NK-92 (cell line): ENCODE results near the gene PPP2R5C.

Experiments used
- DNase-seq: peaks from one replicate; lab custom pipeline; 2025; ENCODE audit not compliant: unreplicated experiment; lab: John Stamatoyannopoulos, UW

PPP2R5C gene

GRCh38 chr14:101813171-101813759 is 51.8 kb downstream of the PPP2R5C start:
- no peak for DNase-seq

- DNase-seq = no peak
These were observed 52.3 kb downstream of the PPP2R5C start for GRCh38 chr14:101813833-101814232.

GRCh38 chr14:101814934-101815333 is 53.4 kb downstream of the PPP2R5C start:
- DNase-seq = no peak

DNA sequence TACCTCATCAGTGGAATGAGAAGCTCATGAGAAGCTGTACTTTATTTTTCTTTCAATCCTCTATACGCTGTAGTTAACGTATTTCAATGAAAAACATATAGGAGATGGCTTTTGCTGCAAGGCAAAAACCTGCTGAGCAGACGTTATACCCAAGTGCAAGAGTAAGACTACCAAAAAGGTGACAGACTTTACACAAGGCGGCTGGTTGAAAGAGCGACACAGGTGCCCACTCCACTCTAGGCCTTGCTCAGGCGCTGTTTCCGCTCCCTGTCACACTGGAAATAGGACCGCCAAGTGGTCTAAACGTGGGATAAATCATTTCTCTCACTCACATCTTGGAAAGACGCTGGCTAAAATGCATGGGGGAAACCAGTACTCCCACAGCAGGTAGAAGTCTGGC is 54.5 kb downstream of the PPP2R5C start:
- DNase-seq = no peak

DNA sequence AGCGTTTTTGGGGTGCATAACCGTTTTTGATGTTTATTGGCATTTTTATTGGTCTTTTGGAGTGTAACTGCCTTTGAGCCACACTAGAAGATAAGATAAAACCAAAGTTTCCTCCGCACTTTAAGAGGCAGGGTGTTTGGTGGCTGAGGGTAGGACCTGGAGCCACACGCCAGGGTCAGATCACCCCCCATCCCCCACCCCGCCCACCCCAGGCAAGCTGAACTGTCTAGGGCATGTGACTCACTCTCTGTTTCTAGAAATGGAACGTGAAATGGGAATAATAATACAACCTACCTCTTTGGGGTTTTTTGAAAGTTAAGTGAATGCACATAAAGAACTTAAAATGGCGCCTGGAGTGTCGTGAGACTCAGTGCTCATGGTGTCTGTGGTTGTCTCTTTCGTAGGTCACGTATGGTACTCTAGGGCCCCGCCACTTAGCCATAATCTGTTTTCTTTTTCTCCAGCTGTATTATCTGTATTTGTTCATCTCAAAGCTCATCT is 56.0 kb downstream of the PPP2R5C start:
- no peak for DNase-seq

DNA sequence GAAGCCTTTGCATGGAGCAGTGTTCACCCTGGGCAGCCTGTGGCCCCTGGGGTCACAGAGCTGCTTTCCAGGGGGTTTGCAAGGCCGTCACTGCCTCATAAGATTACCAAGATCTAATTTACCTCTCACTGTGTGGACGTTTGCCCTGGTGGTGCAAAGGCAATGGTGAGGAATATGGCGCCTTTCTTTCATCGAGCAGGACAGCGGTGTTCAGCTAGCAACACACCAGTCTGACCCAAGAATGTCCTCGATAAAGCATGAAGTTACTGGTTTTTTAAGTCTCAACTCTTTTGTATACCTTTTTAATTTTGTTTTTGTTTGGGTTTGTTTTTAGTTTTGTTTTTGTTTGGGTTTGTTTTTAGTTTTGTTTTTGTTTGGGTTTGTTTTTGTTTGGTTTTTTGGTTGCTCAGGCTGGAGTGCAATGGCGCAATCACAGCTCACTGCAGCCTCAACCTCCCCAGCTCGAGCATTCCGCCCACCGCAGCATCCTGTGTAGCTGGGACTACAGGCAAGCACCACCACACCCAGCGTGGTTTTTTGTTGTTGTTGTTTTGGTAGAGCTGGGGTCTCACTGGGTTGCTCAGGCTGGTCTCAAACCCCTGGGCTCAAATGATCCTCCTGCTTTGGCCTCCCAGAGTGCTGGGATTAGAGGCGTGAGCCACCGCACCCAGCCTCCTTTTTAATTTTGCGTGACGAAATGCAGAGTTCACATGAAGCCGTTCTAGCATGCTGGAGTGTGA is 57.9 kb downstream of the PPP2R5C start:
- DNase-seq = no peak

- DNase-seq = no peak
These were observed 58.8 kb downstream of the PPP2R5C start for GRCh38 chr14:101820283-101820798.

GRCh38 chr14:101821528-101821927 is 60.0 kb downstream of the PPP2R5C start:
- DNase-seq = no peak

DNA sequence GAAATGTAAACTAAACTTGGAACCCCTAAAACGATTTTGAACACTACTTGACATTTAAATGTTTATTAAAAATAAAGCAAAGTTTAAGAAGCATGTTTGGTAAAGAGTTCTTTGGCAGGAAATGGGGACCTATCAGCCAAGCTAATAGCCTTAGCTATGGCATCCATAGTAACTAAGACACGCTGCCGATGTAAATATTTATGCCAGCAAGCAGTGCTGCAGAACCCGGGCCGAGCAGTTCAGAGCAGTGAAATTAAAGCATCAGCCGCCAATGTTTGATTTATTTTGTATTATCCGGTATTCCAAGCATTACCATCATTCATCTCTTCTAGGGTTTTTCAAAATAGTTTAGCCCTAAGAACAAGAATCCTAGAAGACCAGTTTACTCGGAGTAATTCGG is 61.6 kb downstream of the PPP2R5C start:
- DNase-seq = no peak

- no peak for DNase-seq
These were observed 62.1 kb downstream of the PPP2R5C start for GRCh38 chr14:101823511-101824120.

DNA sequence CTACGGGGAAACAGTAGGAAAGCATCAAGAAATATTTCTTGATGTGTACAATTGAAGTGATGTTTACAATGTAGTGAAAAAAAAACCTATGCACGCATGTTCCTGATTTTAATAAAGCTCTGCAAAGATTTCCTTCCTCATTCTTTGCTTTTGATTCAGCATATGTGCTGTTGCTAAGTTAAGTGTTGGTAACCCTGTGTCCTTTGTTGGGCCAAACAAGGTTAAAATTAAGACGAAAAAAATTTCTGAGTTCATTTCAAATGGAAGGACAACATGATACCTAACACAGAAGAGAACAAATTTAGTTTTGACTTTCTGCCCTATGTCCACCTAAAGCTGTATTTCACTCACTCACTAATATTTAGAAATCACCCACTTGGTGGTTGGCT is 62.8 kb downstream of the PPP2R5C start:
- DNase-seq = no peak

DNA sequence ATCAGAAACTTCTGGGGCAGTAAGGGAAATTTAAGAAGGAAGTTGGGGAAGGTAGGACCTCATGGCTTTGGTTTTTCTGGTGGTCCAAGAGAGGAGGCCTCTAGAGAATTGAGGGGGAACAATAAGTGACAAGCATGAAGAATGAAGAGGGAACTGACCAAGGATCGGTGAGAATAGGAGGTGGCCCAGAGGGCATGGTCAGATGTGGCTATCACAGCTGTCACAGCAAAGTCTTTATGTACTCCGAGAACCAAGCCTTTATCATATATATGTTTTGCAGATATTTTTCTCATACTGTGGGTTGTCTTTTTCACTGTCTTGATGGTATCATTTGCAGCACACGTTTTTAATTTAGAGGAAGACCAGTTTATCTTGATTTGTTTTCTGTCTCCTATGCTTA is 64.3 kb downstream of the PPP2R5C start:
- no peak for DNase-seq

DNA sequence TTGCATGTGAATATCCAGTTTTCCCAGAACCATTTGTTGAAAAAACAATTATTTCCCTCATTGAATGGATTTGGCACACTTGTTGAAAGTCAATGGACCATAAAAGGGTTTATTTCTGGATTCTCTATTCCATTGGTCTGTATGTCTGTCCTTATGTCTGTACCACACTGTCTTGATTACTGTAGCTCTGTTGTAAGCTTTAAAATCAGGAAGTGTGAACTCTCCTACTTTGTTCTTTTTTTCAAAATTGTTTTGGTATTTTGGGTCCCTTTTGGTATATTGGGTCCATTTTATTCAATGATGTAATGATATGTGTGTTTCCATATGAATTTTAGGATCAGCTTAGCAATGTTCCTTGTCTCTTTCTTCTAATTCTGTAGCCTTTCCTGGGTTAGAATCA is 64.8 kb downstream of the PPP2R5C start:
- DNase-seq = no peak

DNA sequence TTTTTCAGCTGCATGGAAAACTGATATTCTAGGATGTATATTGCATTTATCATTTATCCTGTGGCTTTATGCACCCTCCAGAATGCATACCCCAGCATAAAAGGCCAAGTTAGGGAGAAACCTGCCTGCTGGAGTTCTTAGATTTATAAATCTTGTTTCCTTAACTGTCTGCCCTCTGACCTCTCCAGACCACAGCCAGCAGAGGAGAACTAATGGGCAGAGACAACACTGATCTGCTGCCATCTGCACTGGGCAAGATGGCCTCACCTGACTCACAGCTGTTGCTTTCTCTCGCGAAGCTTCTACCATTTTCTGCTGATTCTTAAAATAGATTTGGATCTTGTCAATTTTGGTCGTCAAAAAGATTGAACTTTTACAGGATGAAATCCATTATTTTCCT is 65.8 kb downstream of the PPP2R5C start:
- no peak for DNase-seq

GRCh38 chr14:101828046-101828445 is 66.5 kb downstream of the PPP2R5C start:
- DNase-seq = no peak

GRCh38 chr14:101830271-101830670 is 68.8 kb downstream of the PPP2R5C start:
- no peak for DNase-seq

DNA sequence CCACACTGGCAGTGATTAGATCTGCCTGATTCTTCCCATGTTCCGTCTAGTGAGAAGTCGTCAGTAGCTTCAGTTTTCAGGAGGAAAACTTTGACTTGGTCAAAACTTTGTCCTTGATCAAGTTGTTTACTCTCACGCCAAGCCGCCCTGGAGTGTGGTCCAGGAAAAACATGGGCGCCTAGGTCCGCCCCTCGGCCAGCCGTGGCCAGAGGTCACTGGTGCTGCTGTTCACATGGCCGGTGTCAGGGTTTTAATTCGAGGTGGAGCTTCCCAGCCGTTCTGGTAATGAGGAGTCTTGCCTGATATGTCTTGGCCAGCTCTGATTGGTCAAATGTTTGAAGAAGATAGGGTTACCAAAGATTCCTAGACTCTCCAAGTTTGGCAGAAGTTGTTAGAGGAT is 71.5 kb downstream of the PPP2R5C start:
- no peak for DNase-seq

DNA sequence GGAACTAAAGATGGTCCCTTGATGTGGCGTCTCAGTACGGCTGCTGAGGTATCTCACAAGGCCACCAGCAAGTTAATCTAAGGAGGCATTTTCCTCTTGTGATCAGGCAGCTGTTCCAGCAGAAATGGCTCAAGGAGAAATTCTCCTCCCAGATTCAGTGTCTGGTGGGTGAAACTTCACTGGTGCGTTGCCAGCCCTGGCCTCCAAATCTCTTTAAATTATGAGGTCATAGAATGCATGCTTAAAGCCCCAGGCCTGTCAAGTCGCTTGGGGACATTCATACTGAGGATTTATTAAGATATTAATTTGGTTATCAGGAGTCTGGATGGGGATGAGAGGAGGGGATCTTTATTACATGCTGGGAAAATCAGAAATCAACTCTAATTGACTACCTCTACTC is 72.9 kb downstream of the PPP2R5C start:
- no peak for DNase-seq

GRCh38 chr14:101834800-101835547 is 73.5 kb downstream of the PPP2R5C start:
- DNase-seq = no peak

DNA sequence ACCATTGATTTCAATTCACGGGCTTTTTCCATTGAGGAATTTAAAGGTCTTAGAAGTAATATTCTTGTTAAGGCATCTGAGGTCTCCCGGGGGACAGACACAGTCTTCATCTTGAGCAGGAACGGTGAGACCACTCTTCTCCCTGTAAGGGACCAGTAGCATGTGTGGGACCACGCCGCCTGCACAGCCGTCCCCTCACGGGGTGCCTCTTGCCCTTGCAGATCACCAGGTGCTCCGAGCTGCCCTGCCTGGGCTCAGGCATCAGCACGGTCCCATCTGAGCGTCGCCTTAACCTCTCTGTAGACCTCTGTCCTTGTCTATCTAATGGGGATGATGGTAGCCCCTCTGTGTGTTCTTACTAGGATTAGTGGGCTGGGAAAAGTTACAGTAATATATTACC is 74.1 kb downstream of the PPP2R5C start:
- no peak for DNase-seq

DNA sequence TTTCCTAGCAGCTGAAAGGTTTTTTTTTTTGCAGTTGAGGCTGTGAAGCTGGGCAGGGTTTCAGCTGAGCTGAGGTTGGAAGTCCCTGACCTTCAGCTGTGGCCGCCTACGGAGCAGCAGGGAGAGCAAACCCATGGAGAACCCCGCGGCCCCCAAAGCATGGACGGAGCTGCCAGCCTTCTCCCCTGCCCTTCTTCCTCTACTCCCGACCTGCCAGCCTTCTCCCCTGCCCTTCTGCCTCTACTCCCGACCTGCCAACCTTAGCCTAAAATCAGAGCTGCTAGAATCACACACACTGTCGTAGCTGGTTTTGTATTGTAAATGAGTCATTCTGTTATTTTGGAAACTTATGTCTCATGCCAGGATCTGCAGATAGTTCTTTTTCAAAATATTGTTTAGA is 74.6 kb downstream of the PPP2R5C start:
- no peak for DNase-seq
